CD4-positive, alpha-beta T cell treated with Interferon alpha-2 for 1 hour (primary cell): ENCODE results near the gene USP6NL.
A peak's percentile ranks its signal among the peaks of the same experiment; 100 is the strongest.

Experiments used
- DNase-seq, 2 donors: peaks; one replicate each; pipeline ENCODE4 v3.0.0-alpha.2; 2020 to 2022

USP6NL gene

DNA sequence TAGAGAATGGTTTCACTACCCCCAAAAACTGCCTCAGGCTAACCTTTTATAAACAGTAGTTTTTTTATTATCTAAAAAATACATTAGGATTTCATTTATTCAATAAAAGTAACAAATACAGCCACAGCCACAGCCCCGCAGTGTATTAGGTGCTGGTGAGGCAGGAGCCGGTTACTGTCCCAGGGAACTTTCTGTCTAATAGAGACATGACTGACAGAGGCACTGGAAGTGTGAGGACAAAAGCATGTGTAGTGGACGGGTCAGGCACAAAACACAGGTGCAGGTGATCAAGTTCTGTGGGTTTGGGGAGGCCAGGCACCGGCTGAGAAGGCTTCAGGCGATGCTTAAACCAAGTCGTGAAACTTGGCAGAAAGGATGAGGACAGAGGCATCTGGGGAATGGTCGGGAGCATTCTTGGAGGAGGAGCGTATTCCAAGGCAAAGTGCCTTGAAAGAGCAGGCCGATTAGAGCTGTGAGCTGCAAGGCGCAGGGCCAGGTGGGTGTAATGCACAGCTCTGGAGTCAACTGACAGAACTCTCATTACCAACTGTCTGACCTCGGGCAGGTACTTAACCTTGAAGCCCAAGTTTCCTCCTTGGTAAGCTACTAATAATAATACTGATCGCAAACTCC, 138.2 kb downstream of the USP6NL start:
- no peak for DNase-seq

DNA sequence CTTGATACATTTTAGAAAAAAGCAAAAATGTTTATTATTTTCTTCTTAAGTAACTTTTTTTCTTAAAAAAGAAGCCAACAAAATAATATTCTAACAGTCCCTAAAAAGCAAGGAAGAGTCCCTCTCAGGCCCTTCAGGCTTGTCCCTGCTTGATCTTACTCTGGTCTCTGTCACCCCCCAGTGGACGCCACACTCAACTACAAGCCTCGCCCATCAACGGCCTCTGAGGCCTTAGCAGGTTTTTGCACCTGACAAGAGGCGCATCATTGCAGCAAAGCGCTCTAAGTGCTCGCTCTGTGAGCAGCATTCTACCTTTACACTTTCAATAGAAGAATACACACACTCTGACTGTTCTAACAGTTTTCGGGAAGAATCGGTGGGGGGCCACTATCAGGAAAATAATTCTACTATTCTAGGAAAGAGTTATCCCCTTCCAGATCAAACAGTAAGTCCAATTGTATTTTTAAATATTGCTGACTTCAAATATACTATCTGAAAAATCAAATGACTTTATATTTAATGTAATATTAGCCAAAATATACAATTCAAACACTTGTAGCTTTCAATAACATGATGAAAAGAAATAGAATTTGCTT, 139.2 kb downstream of the USP6NL start:
- DNase-seq: peak; percentile 64 to 75

DNA sequence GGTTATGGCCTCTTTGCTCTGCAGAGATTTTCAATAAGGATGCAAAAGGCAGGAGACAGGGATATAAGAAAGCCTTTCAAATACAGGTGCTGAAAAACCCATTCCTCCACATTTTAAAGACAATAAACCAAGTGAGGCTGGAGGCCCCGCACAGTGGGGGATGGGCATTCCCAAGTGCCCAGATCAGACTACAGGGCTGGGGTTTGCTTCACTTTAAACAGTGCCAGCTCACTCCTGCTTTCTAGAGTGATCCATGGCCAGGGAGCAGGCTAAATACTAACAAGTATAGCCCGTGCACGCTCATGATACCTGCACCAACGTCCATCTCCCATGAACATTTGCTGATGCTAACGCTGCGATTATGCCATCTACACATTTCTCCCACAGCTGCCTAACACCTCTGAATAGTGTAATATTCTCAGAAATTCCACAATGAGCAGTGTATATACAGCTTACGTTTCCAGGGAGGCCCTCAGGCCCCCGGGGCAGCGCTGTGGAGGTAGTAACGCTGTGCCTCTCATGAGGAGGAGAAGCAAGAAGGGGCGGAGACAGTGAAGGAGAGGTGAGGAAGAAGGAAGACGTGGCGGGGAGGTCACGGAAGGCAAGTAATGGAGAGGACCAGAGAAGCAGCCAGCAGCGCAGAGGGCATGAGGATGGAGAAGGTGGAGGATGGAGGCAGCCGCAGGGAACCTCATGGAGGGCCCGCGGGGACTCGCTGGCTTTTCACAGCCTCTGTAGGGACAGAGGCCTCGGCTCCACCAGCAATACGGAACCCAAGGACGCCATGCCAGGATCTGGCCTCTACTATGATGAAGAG, 141.7 kb downstream of the USP6NL start:
- no peak for DNase-seq

DNA sequence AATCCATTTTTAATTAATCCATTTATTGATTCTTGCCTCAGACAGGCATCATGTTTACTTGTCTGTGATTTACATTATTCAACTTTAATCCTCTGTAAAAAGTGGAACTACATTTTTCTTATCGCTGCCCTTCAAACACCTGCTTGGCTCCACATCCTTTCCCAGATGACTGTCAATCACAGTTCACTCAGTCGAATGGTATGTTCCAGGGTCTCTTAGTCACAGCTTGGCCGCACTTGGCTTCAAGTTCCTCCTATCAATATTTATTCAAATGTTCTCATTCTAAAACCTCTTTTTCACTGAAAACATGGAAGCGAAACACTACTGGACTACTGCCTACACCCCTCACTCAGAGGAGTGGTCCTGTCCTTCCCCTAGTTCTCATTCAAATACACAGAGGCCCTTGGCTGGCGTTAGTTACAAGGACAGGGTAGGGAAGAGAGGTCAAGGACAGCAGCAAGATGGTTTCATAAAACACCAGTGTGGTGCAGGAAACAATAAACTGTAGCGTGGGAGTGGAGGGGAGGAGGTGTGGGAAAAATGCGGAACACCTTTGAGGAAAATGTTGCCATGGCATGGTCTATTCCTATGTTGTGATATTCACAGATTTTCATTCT, 143.2 kb downstream of the USP6NL start:
- no peak for DNase-seq

DNA sequence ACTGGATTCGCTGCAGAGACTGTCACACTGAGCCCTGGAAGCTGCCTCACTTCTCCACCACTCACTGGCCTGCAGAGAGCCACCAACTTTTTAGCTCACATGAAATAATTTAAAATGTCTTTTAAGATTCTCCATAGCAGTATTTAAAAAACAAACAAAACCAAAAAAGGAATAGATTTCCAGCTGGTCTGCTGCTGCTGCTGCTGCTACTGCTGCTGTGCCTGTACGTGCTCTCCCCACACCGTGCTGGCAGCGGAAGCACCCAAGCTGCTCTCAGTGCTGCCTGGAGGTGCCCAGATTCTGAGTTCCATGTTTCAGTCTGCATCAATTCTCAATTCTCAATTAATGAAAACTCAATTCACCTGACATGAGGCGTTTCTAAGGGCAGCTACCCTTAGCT, 146.0 kb downstream of the USP6NL start:
- no peak for DNase-seq

DNA sequence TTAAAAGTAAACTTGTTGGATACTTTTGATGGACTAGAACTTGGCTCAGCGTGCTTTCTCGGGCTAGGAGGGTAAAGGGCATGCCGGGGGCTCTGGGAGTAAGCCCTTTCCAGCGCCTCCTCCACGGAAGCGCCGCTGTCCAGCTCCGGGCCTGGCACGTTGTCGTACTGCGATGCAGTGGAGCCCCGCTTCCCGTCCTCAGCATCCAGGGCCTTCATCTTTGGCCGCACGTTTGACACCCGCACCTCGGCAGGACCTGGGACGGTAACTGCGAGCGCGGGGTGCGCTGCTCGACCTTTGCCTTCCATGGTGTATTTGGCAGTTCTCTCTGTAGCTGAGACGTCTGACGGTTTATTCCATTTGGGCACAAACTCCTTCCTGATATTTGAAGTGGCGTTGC, 148.3 kb downstream of the USP6NL start:
- no peak for DNase-seq

DNA sequence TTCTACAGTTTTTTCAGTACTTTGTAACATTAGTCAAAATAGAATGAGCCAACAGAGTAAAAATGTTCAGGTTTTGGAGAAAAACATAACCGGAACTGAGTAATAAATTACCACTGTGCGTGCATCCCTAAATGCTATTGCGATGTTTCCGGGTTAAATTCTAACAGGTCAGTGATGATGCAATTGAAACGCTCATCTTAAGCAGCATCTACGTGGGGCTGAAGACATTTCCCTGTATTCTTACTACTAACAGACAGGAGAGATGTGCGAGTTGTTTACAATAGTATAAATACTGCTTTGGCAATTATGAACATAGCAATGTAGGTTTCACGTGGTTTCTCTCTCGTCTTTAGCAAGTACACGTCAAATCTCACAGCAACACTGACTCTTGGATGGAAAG, 149.4 kb downstream of the USP6NL start:
- no peak for DNase-seq

DNA sequence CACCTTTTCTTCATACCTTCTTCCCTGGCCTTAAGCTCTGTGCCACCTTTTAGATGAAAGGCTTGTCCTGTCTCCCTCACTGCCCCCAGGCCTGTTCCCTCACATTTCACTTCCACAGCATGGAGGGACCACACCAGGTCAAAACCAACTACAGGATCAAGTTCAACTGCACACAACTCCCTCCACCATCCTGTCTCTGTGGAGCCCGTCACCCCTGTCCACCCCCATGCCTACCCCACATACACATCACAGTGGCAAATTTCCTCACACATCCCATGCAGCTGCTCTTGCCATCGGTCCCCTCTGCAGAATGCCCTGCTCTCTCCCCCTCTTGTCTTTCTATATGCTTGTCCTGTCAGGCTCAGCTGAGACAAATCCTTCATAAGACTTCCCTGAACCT, 154.1 kb downstream of the USP6NL start:
- DNase-seq: no peak

DNA sequence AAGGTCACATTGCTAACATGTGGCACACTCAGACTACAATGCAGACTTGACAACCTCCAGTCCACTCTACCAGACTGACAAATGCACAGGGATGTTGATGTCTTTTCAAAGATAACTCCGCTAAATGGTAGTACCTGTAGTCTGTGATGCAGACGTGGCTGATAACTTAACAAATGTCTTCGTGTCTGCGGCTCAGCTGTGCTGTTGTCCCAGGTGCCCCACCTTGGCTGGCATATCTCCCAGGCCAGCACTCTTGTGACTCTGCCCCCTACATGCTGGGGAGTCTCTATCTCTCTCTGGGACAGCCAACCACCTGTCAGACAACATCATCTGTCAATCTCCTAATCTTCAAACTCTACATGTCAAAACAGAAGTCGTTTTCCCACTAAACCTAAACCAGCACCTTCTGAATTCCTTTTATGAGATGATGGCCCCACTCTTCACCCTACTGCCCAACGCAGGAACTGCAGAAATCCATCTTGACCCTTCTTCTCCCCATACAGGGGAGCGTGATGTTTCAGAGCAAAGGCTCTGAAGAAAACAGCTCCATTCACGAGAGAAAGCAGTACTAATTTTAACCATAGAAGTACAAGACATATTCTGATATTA, 156.4 kb downstream of the USP6NL start:
- DNase-seq: peak in 1 of 2 donors; percentile 10

DNA sequence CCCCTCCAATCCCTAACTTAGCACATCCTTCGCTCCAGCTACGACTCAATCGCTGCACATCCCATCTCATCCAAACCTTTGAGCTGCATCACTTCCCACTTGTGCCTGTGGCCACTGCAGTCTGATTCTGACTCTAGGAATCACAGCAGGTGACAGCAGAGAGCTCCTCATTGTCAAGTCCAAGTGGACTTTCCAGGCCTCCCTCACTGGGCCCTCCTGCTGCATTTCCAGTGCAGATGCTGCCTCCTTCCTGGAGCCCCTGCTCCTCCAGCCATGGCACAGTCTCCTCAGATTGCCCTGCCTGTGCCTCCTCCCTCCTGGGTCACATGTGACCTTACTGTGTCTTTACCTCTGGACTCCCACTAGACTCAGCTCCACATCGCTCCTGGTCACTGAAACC, 157.3 kb downstream of the USP6NL start:
- DNase-seq: no peak

DNA sequence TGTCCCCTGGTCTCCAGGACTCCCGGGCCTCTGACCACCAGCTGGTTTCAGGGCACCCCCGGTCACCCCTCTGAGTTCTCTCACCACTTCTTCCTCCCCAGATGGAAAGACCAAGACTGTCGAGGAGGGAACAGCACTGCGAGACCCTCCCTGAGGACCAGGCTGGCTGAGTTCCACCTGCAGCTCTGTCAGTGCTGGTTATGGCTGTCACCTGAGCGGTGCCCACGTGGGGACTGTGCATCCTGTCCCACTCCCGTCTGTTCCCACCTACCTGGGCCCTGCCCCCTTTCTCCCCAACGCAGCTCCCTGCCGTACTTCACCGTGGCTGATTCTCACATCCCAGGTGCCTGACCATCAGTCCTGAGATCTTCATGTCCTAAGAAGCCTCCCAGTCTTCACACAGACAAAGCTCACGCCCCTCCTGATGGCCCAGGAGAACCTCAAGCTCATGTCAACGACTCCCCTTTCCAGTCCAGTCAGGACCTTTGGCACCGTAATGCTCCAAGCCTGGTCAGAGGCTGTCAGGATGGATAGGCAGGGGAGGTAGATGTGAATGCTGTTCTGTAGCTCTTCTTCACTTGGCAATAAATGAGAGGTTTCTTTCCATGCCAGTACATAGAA, 159.7 kb downstream of the USP6NL start:
- no peak for DNase-seq

DNA sequence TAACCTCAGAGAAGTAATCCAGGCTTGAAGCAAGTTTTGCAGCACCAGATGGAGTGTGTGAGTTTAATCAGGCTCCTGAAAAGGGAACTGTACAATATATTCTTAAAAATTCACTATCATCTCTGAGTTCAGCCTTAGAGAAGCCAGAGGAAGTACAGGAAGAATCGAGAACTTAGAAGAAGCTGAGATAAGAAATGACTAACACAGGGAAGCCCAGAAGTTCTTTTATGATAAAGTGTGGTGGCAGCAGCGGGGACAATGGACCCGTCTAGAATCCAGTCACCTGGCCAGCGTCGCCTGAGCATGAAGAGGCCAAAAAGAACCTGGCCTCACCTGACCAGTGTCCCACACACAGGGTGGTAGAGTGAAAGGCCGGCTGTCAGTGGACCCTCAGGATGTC, 161.0 kb downstream of the USP6NL start:
- no peak for DNase-seq

DNA sequence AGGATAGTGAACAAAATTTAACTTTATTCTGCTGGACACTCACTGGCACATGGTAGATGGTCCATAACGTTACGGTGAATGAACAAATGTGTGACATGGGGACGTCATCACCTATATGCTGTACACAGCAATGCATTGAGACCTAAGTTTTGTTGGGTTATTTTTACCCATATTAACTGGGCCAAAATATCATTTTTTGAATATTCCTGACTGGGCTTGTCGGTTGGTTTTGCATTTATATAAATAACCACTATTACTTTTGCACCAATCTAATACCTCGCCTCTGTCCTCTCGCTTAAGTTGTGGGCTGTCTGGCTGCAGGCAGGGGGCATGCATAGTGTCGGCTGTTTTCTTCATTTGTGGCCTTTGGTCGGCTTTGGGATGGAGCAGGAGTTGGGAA, 161.7 kb downstream of the USP6NL start:
- no peak for DNase-seq

DNA sequence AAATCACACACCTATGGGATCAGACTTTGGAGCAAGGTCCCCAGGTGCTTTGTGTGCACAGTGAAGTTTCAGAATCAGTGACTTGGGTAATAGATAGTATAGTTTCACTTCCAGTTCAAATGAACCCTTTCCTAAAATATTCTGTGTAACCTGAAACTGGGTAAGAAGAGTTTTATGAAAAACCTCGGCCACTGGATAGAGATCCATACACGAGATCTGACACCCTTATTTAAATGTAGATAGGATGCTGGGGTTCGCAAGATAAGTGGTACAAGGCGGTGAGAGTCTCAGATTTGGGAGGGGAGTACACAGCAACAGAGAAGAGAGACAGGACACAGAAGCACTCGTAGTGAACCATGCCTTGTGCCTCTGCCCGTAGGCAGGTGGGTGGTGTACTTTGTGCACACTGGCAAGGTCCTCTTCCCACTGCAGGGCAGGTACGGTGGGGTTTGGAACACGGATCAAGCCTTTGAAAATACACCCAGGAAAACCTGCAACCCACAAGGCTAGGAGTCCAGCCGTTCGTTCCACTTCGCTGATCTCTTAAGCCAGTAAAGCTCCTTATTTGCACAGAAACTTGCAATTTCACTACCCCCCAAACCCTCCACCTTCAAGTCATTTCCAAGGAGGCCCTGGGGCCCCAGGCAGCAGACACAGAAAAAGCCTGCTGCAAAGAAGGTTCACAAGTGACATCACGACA, 162.8 kb downstream of the USP6NL start:
- DNase-seq: no peak

DNA sequence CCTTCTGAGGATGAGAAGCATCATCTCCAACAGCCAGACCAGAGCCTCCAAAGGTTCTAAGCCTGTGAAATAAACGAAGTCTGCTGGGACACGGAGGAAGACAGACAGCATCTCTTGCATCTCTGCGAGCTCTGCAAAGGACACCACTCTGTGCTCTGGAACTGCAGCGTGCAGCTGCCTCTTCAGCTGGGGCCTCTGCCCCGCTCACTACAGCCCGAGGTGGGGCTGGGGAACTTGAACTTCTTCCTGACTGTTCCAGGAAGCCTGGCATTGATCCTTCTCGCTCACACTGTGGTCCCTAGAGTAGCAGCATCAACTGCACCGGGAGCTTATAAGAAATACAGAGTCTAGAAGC, 163.3 kb downstream of the USP6NL start:
- DNase-seq: no peak

DNA sequence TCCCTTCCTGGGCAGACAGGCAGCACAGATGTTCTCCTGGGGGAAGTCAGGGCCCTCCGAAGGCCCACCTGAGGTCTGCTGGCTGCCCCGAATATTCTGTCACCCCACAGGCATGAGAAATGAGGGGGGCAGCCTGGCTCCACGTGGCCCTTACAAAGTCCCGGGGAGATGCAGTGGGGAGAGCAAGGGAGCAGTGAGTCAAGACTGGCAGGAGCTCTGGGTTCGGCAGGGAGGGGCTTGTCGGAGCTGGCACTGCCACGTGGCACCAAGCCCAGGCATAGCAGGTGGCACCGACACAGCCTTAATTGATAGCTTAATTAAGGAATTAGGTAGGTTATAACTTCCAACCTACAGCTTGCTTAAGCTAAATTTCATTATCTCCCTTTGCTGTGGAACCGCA, 163.9 kb downstream of the USP6NL start:
- no peak for DNase-seq

DNA sequence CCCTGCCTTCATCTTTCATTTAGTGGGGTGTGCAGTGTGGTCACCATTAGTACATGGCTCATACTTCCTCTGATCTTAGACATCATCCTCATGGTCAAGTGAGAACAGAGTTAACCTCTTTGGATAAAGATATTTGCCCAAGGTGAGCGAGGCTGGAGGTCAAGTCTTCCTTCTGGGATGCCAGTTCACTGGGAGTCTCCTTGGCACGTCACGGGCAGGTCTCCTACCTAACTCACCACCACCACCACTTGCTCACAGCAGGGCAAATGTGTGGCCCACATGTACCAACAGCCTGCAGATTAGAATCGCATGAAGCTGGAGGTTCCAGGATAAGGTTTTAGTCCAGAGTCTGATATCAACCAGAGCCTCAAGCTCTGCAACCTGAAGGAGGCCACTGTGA, 164.6 kb downstream of the USP6NL start:
- no peak for DNase-seq

DNA sequence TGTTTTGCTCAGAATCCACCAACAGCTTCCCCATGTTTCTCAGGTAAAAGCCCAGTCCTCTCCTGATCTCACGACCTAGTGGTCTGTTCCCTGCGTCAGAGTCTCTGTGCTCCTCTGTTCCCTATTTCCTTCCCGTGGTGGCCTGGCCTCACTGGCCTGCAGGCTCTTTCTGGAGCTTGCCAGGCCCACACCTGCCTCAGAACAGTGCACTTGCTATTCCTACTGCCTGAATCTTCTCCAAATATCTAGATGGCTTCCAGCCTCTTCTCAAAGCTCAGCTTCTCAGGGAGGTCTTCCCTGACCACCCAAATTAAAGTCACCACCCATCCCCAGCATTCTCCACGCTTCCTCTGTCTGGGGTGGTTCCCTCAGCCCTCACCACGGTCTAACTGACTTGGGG, 165.3 kb downstream of the USP6NL start:
- DNase-seq: no peak

DNA sequence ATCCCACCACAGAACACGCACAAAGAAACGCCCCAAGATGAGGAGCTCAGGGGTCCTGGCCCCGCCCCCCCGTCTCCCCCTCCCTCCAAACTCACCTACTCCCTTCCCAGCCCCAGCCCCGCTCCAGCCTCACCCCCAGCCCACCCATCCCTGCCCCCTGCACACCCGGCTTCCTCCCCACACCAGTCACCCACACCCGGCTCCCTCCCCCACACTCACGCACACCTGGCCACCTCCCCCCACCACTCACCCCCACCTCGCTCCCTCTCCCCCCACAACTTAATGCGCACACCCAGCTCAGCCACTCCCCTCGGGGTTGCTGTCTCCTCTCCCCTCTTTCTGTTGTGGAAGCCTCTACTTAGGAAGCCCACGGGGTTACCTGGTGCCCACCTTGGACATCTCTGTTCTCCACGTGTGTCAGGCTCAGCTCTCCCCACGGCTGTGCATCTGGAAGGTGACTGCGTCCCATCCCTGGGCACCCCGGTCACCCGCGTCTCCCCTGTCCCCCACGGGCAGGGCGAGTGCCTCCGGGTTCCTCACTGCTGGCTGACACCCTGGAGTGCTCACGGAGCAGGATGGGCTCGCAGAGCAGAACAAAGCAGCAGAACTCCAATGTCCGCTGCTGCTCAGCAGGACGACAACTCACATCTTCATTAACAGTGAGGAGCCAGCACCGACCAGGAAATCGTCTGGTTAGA, 166.8 kb downstream of the USP6NL start:
- DNase-seq: no peak

DNA sequence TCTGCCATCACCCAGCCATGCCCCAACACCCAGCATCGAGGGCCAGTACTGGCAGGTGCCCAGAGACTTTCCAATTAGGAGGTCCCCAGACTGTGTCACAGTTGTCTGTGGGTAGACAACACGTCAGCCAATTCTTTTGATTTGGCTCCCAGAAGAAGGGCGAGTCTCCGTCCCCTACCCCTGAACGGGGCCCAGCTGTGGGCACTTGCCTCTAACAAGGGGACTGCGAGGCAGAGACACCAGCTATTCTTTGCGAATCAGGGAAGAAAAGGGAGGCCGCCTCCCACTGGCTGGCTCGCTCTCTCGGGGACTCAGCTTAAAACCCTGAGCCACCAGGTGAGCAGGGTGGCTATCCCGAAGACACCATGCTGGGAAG, 167.3 kb downstream of the USP6NL start:
- DNase-seq: no peak

DNA sequence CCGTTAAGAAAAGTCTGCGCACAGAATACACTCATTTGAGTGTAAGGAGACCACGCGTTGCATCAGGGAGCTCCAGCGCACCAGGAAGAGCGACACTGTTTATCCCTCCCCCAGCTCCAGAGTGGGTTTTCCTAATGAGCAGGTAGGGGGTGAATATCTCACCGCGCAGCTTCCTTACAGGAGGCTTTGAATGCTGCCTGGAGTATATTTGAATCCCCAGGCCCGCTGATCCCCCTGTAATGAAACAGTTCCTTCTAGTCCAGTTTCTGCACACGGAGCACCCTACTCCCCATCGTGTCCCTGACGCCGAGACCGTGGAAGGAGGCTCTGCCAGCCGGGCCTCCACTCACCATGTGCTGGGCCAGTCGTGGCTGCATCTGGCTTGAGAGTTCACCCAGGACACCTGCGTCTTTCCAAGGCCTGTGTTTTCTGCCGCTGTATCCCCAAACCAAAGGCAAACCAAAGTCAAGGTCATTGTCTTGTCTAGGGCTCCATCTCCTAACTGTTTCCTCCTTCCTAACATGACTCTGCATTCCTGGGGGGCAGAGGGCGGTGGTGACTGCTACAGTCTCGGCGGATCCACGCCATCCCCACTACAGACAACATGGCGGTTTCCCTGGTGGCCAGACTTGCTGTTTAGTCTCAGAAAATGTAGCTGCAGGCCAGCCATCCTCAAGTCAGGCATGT, 167.8 kb downstream of the USP6NL start:
- DNase-seq: no peak
